Measurements from ENCODE around the gene TXNDC11. TPM values are rescaled to one million over a fixed set of nuclear protein-coding genes. Genes with fewer than 3 reads are reported as not detected.

Gene TXNDC11
- total RNA-seq, 1 donor from 2014 or later: 99.2 TPM

DNA sequence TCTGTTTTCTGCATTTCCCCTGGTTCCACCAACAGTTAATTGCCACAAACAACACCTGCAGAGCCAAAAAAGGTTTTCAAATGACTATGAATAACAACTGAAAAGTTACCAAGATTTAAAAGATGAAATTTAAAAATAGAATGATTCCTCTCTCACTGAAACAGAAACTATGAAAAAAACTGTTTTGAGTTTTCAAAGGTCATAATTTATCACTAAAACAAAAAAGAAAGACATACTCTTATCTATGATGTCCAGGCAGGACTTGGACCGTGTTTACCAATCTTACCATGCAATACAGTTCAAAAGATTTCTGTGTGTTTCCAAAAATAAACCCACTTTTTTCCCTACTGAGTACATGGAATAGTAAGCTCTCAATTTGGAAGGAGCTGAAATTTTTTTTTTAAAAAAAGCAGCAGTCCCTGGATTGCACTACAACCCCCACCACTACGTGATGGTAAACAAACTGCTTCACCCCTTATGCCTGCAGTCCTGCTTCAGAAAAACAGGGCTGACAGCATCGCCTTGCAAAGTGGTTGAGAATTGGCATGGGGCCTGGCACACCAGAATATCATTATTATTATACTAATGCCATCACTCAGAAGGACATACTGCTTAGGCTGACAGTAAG, 8.5 kb downstream of the TXNDC11 start:
- Histone ChIP-seq H3K9me3 (no peaks in the 10 kb centered on the region), H3K36me3 (peaks cover 87% of the 10 kb centered on the region), H3K27ac (peak overlapping the region; percentile 51), H3K4me3 (no peak overlapping the region), H3K4me1 (peaks cover 51% of the 10 kb centered on the region), H3K27me3 (no peaks in the 10 kb centered on the region)
- TF ChIP-seq, protein P1, sequence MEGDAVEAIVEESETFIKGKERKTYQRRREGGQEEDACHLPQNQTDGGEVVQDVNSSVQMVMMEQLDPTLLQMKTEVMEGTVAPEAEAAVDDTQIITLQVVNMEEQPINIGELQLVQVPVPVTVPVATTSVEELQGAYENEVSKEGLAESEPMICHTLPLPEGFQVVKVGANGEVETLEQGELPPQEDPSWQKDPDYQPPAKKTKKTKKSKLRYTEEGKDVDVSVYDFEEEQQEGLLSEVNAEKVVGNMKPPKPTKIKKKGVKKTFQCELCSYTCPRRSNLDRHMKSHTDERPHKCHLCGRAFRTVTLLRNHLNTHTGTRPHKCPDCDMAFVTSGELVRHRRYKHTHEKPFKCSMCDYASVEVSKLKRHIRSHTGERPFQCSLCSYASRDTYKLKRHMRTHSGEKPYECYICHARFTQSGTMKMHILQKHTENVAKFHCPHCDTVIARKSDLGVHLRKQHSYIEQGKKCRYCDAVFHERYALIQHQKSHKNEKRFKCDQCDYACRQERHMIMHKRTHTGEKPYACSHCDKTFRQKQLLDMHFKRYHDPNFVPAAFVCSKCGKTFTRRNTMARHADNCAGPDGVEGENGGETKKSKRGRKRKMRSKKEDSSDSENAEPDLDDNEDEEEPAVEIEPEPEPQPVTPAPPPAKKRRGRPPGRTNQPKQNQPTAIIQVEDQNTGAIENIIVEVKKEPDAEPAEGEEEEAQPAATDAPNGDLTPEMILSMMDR (IDR thresholded peaks at IDR 0.05): no peak
- intact Hi-C loops (cut with DNase I): no loop called here
- DNase-seq: no peak
- ATAC-seq: peak; percentile 46

DNA sequence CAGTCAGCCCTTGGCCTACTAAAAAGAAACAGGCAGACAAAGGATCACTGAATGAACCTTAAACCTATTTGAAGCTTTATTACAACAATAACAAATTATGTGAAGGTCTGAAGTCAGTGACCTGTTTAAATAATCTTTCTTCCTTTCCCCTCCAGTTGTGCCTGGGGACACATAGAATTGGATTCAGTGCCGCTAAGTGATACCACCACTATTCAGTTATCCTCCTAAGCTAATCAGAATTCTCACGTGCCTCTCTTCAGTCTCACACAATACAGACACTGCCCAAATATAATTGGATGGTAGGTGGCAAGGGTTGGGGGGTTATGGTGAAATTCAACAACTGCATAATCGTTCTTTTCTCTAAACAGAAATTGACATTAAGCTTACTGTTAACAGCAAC, 11.4 kb downstream of the TXNDC11 start:
- Histone ChIP-seq H3K36me3 (peaks cover 85% of the 10 kb centered on the region), H3K4me1 (peaks cover 50% of the 10 kb centered on the region)
- TF ChIP-seq, protein P1 (IDR thresholded peaks at IDR 0.05): no peak

DNA sequence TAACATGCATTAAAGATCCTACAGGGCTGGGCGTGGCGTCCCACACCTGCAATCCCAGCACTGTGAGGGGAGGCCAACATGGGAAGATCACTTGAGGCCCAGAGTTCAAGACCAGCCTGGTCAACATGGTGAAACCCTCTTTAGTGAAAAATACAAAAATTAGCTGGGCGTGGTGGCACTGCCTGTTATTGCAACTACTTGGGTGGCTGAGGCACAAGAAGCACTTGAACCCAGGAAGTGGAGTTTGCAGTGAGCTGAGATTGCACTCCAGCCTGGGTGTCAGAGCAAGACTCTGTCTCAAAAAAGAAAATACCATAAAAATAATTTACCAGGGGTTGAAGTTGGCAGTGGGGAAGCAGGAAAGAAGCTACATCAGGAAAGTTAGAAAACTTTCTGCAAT, 12.9 kb downstream of the TXNDC11 start:
- intact Hi-C loops (cut with DNase I): no loop called here
- ATAC-seq: peak; percentile 8
- DNase-seq: no peak
- Histone ChIP-seq H3K9me3 (no peaks in the 10 kb centered on the region), H3K27ac (no peak overlapping the region), H3K4me1 (peaks cover 44% of the 10 kb centered on the region), H3K36me3 (peaks cover 85% of the 10 kb centered on the region), H3K4me3 (no peak overlapping the region), H3K27me3 (no peaks in the 10 kb centered on the region)
- TF ChIP-seq, protein P1 (IDR thresholded peaks at IDR 0.05): no peak

More for the DNA sequence above, 11.4 kb downstream of the TXNDC11 start:
- no peak for ATAC-seq
- intact Hi-C loops (cut with DNase I): no loop called here
- Histone ChIP-seq H3K4me3 (no peak overlapping the region), H3K27ac (no peak overlapping the region), H3K9me3 (no peaks in the 10 kb centered on the region), H3K27me3 (no peaks in the 10 kb centered on the region)
- no peak for DNase-seq

DNA sequence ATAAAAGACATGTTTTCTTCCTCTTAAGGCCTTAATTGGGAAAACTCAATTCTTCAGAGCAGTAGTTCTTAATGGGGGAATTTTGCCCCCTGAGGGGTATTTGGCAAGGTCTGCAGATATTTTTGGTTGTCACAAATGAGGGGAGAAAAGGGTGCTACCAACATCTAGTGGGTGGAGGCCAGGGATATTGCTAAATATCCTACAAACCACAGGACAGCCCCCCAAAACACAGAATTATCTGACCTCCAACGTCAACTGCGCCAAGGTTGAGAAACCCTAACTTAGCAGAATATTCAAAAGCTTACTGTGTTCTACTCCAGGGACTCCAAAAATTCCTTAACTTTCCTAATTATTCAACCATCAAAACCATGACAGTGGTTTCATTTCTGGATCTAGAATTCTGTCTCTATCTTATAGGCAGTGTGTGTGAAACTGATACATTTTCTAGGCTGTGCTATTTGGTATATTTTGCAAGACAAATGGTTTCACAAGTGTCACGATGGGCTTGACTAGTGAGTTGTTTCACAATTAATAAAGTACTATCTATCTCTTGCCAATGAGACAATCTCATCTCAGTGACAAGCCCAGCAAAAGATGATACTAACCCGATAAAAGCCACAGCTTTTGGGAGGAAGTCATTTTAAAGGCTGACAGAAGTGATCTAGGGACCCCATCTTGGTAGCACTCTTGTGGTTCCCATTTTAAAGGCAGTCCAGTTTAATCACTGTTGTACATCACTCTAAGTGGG, 14.7 kb downstream of the TXNDC11 start:
- Histone ChIP-seq H3K27ac (peak overlapping the region; percentile 53), H3K9me3 (no peaks in the 10 kb centered on the region), H3K4me3 (no peak overlapping the region), H3K4me1 (peaks cover 39% of the 10 kb centered on the region), H3K36me3 (peaks cover 83% of the 10 kb centered on the region), H3K27me3 (no peaks in the 10 kb centered on the region)
- ATAC-seq (peak; percentile 55), DNase-seq (no peak)
- TF ChIP-seq, protein P1 (IDR thresholded peaks at IDR 0.05): no peak
- intact Hi-C loops (cut with DNase I): no loop called here

DNA sequence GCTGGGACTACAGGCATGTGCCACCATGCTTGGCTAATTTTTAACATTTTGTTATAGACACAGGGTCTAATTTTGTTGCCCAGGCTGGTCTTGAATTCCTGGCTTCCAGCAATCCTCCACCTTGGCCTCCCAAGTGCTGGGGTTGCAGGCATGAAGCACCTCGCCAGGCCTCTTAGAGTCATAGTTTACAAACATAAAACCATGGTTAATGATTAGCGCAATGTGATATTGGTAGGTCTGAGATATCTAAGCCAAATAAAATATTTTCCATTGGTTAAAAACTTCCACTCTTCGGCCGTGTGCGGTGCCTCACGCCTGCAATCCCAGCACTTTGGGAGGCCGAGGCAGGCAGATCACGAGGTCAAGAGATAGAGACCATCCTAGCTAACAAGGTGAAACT, 16.6 kb downstream of the TXNDC11 start:
- Histone ChIP-seq H3K27ac (peak overlapping the region; percentile 38), H3K9me3 (no peaks in the 10 kb centered on the region), H3K27me3 (no peaks in the 10 kb centered on the region), H3K36me3 (peaks cover 80% of the 10 kb centered on the region), H3K4me3 (no peak overlapping the region), H3K4me1 (peaks cover 54% of the 10 kb centered on the region)
- DNase-seq (peak; percentile 75), ATAC-seq (peak; percentile 75)
- TF ChIP-seq, protein P1 (IDR thresholded peaks at IDR 0.05): no peak
- intact Hi-C loops (cut with DNase I): no loop called here

All from upper lobe of right lung (tissue), 1 donor.